ENCODE measurements around the gene SLC7A8.

SLC7A8 gene

GRCh38 chr14:23158779-23159178, 24.7 kb downstream of the SLC7A8 start:
- no peak for DNase-seq (ENCODE audit: low spot score)

- peak; percentile 54 for DNase-seq (ENCODE audit: low spot score)
Observed at GRCh38 chr14:23154964-23155587, 28.4 kb downstream of the SLC7A8 start.

- no peak for DNase-seq (ENCODE audit: low spot score)
Observed at GRCh38 chr14:23153851-23154796, 29.3 kb downstream of the SLC7A8 start.

- no peak for DNase-seq (ENCODE audit: low spot score)
Observed at GRCh38 chr14:23151342-23151741, 32.1 kb downstream of the SLC7A8 start.

GRCh38 chr14:23149745-23150144, 33.7 kb downstream of the SLC7A8 start:
- DNase-seq (ENCODE audit: low spot score): no peak

- DNase-seq (ENCODE audit: low spot score): no peak
Observed at GRCh38 chr14:23148591-23149249, 34.7 kb downstream of the SLC7A8 start.

- no peak for DNase-seq (ENCODE audit: low spot score)
Observed at GRCh38 chr14:23147676-23148075, 35.8 kb downstream of the SLC7A8 start.

GRCh38 chr14:23146980-23147379, 36.5 kb downstream of the SLC7A8 start:
- no peak for DNase-seq (ENCODE audit: low spot score)

GRCh38 chr14:23146351-23146910, 37.0 kb downstream of the SLC7A8 start:
- no peak for DNase-seq (ENCODE audit: low spot score)

- no peak for DNase-seq (ENCODE audit: low spot score)
Observed at GRCh38 chr14:23145794-23146350, 37.6 kb downstream of the SLC7A8 start.

- DNase-seq (ENCODE audit: low spot score): no peak
Observed at GRCh38 chr14:23143911-23144310, 39.5 kb downstream of the SLC7A8 start.

GRCh38 chr14:23142826-23143225, 40.6 kb downstream of the SLC7A8 start:
- DNase-seq (ENCODE audit: low spot score): no peak

GRCh38 chr14:23141706-23142444, 41.6 kb downstream of the SLC7A8 start:
- no peak for DNase-seq (ENCODE audit: low spot score)

GRCh38 chr14:23140371-23140770, 43.1 kb downstream of the SLC7A8 start:
- DNase-seq (ENCODE audit: low spot score): no peak

- DNase-seq (ENCODE audit: low spot score): no peak
Observed at GRCh38 chr14:23139874-23140273, 43.6 kb downstream of the SLC7A8 start.

- DNase-seq (ENCODE audit: low spot score): no peak
Observed at GRCh38 chr14:23137813-23138535, 45.5 kb downstream of the SLC7A8 start.

GRCh38 chr14:23137192-23137812, 46.2 kb downstream of the SLC7A8 start:
- DNase-seq (ENCODE audit: low spot score): no peak

GRCh38 chr14:23136566-23137133, 46.8 kb downstream of the SLC7A8 start:
- DNase-seq (ENCODE audit: low spot score): no peak

- no peak for DNase-seq (ENCODE audit: low spot score)
Observed at GRCh38 chr14:23132970-23133369, 50.5 kb downstream of the SLC7A8 start.

GRCh38 chr14:23131482-23131881, 52.0 kb downstream of the SLC7A8 start:
- no peak for DNase-seq (ENCODE audit: low spot score)

Measured in globus pallidus (tissue), 1 donor.